ENCODE measurements around the gene AIPL1. TPM values are rescaled to one million over a fixed set of nuclear protein-coding genes. Genes with fewer than 3 reads are reported as not detected.
A peak's percentile ranks its signal among the peaks of the same experiment; 100 is the strongest.

Gene AIPL1
- total and polyA plus RNA-seq, 7 donors = not detected

- no peaks in the 10 kb centered on the region for H3K9me3 ChIP-seq
- H3K27me3 ChIP-seq (ENCODE audit: insufficient read depth in 3 of 3, low read length in 2 of 3) = peaks cover 0 to 3% (median 0%) of the 10 kb centered on the region in 3 donors
- no peak overlapping the region for H3K4me3 ChIP-seq
- no peaks in the 10 kb centered on the region for H3K4me1 ChIP-seq
- no peak for TF ChIP-seq CTCF (IDR thresholded peaks at IDR 0.05)
- no peaks in the 10 kb centered on the region for H3K36me3 ChIP-seq (ENCODE audit: insufficient read depth in 1 of 2, low read depth in 1 of 2)
- WGBS, 3 donors = 89 to 91% (median 89%) methylated on average over 13 to 14 of the region's 14 CpGs
- peak in 1 of 2 donors; percentile 19 for DNase-seq
- intact Hi-C loops (cut with DNase I) = no loop called here
- no peak overlapping the region for H3K27ac ChIP-seq
- ATAC-seq = no peak
Observed at GRCh38 chr17:6464446-6465041, 29.6 kb upstream of the AIPL1 start.

GRCh38 chr17:6463616-6464445 is 28.9 kb upstream of the AIPL1 start:
- H3K36me3 ChIP-seq (ENCODE audit: insufficient read depth in 1 of 2, low read depth in 1 of 2) = no peaks in the 10 kb centered on the region
- peak in 1 of 2 donors; percentile 42 for DNase-seq
- no peaks in the 10 kb centered on the region for H3K9me3 ChIP-seq
- H3K4me1 ChIP-seq = no peaks in the 10 kb centered on the region
- no peak overlapping the region for H3K4me3 ChIP-seq
- no peak for ATAC-seq
- intact Hi-C loops (cut with DNase I) = no loop called here
- peaks cover 0 to 3% (median 0%) of the 10 kb centered on the region in 3 donors for H3K27me3 ChIP-seq (ENCODE audit: insufficient read depth in 3 of 3, low read length in 2 of 3)
- H3K27ac ChIP-seq = no peak overlapping the region
- 89 to 91% (median 90%) methylated on average over 24 of the region's 24 CpGs for WGBS, 3 donors
- TF ChIP-seq CTCF (IDR thresholded peaks at IDR 0.05) = no peak

- DNase-seq (no peak), ATAC-seq (no peak)
- Histone ChIP-seq H3K27me3 (ENCODE audit: insufficient read depth in 3 of 3, low read length in 2 of 3) (peaks cover 0 to 3% (median 0%) of the 10 kb centered on the region in 3 donors), H3K27ac (no peak overlapping the region), H3K36me3 (ENCODE audit: insufficient read depth in 1 of 2, low read depth in 1 of 2) (no peaks in the 10 kb centered on the region), H3K4me3 (no peak overlapping the region), H3K9me3 (no peaks in the 10 kb centered on the region), H3K4me1 (no peaks in the 10 kb centered on the region)
- intact Hi-C loops (cut with DNase I) = no loop called here
- 84 to 95% (median 85%) methylated on average over 2 of the region's 2 CpGs for WGBS, 3 donors
- TF ChIP-seq CTCF (IDR thresholded peaks at IDR 0.05) = no peak
Observed at GRCh38 chr17:6462692-6463091, 27.8 kb upstream of the AIPL1 start.

- no peaks in the 10 kb centered on the region for H3K9me3 ChIP-seq
- ATAC-seq (no peak), DNase-seq (no peak)
- no peak overlapping the region for H3K4me3 ChIP-seq
- no peaks in the 10 kb centered on the region for H3K36me3 ChIP-seq (ENCODE audit: insufficient read depth in 1 of 2, low read depth in 1 of 2)
- intact Hi-C loops (cut with DNase I) = no loop called here
- 82 to 87% (median 83%) methylated on average over 10 of the region's 10 CpGs for WGBS, 3 donors
- H3K4me1 ChIP-seq = peaks cover 3% of the 10 kb centered on the region
- no peak for TF ChIP-seq CTCF (IDR thresholded peaks at IDR 0.05)
- peaks cover 0 to 3% (median 0%) of the 10 kb centered on the region in 3 donors for H3K27me3 ChIP-seq (ENCODE audit: insufficient read depth in 3 of 3, low read length in 2 of 3)
- H3K27ac ChIP-seq = no peak overlapping the region
Observed at GRCh38 chr17:6461792-6462524, 27.0 kb upstream of the AIPL1 start.
